Gastroesophageal sphincter (tissue), 4 donors: Measurements from ENCODE around the gene SLC24A3. TPM values are rescaled to one million over a fixed set of nuclear protein-coding genes. Genes with fewer than 3 reads are reported as not detected.

Experiments
- ATAC-seq: fragments of 150-250 bp; one replicate; pipeline ENCODE4 v1.9.1; 2016; ENCODE audit warnings: mild to moderate bottlenecking, moderate library complexity
- H3K27ac ChIP-seq, 4 donors: fragments of 200-600 bp; sonication (generic) in 3 of 4; 1 replicate in 3 of 4; 2 replicates in 1 of 4; pipeline ENCODE4 v1.5.1; 2016 to 2019
- H3K27me3 ChIP-seq: fragments of 200-600 bp; sonication (generic); one replicate; pipeline ENCODE4 v1.5.1; 2019
- H3K36me3 ChIP-seq, 2 donors: fragments of 200-600 bp; sonication (generic); one replicate each; pipeline ENCODE4 v1.5.1; 2019; ENCODE audit warnings: control low read depth in 1 of 2
- H3K4me1 ChIP-seq, 3 donors: fragments of 200-600 bp; sonication (generic); 1 replicate in 2 of 3; 2 replicates in 1 of 3; pipeline ENCODE4 v1.5.1; 2016 to 2019; ENCODE audit warnings: control low read depth in 2 of 3
- H3K4me3 ChIP-seq, 2 donors: fragments of 200-600 bp; sonication (generic); one replicate each; pipeline ENCODE4 v1.5.1; 2019; ENCODE audit warnings: mild to moderate bottlenecking in 1 of 2, moderate library complexity in 1 of 2
- H3K9me3 ChIP-seq, 3 donors: fragments of 200-600 bp; sonication (generic); one replicate each; pipeline ENCODE4 v1.5.1; 2017 to 2019; ENCODE audit warnings: control low read depth in 2 of 3
- CTCF ChIP-seq, 4 experiments: fragments of 200-600 bp in 2 of 4; fragments of 450-650 bp in 2 of 4; sonication (generic) in 1 of 4; IDR thresholded peaks; one replicate each; pipeline ENCODE4 v1.5.1; 2017 to 2019; ENCODE audit warnings: antibody characterized with exemption in 4 of 4, mild to moderate bottlenecking in 2 of 4, moderate library complexity in 2 of 4
- EP300 ChIP-seq: sonication (generic); formaldehyde crosslinking; IDR thresholded peaks from one replicate; pipeline ENCODE4 v1.6.1; 2017; ENCODE audit warnings: antibody characterized with exemption, mild to moderate bottlenecking
- POLR2A ChIP-seq, 2 donors: fragments of 450-650 bp; IDR thresholded peaks; one replicate each; pipeline ENCODE4 v1.6.1; 2017; ENCODE audit warnings: antibody characterized with exemption in 2 of 2, mild to moderate bottlenecking in 2 of 2, moderate library complexity in 1 of 2
- POLR2AphosphoS5 ChIP-seq: sonication (generic); formaldehyde crosslinking; IDR thresholded peaks from one replicate; pipeline ENCODE4 v1.6.1; 2017; ENCODE audit warnings: antibody characterized with exemption
- WGBS, 2 donors: methylation state at CpG; one replicate each; pipeline ENCODE4 v1.1.5; 2018; ENCODE audit warnings: low coverage in 1 of 2; 5-methylcytosine and 5-hydroxymethylcytosine counted together
- total RNA-seq, 4 donors: library from RNA; depleted of rRNA; stranded (reverse); fragments of >200 nt; gene quantifications; one replicate each; pipeline ENCODE4 v1.1.0, GENCODE V29; 2016

Gene SLC24A3
- total RNA-seq, 4 donors from 2014 or later, result 2.7 to 13.5 (median 5.5) TPM

- ATAC-seq, result no peak
- no peaks in the 10 kb centered on the region for H3K27me3 ChIP-seq
- TF ChIP-seq POLR2AphosphoS5, result no peak
- no peaks in the 10 kb centered on the region for H3K9me3 ChIP-seq
- H3K4me3 ChIP-seq, result no peak overlapping the region
- 81 to 87% methylated on average over 3 to 4 of the region's 4 CpGs for WGBS, 2 donors
- no peaks in the 10 kb centered on the region for H3K36me3 ChIP-seq
- no peaks in the 10 kb centered on the region for H3K4me1 ChIP-seq
- no peak overlapping the region for H3K27ac ChIP-seq
Observed at GRCh38 chr20:19408971-19409370, 196.5 kb downstream of the SLC24A3 start.

DNA sequence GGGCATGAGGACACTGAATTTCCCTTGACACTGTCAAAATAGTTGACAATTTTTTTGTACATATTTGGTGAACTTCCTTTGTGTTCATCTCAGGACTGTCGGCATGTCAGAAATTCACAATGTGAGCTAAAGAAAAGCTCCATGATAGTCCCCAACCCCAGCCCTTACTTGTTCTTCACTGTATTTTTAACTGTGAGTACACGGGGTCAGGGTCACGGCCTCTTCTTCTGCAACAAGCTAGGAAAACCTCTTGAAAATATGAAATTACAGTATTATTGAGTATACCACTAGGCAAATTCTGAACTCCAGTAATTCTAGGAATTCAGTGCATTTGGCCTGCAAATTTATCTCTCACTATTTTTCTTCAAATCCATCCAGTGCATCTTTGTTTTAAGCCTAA, 199.4 kb downstream of the SLC24A3 start:
- no peaks in the 10 kb centered on the region for H3K9me3 ChIP-seq
- H3K4me3 ChIP-seq, result no peak overlapping the region
- no peak for ATAC-seq
- TF ChIP-seq POLR2AphosphoS5 (no peak), POLR2A (IDR thresholded peaks at IDR 0.05) (no peak), EP300 (no peak), CTCF (IDR thresholded peaks at IDR 0.05) (no peak)
- no peaks in the 10 kb centered on the region for H3K4me1 ChIP-seq
- H3K36me3 ChIP-seq, result no peaks in the 10 kb centered on the region
- H3K27me3 ChIP-seq, result no peaks in the 10 kb centered on the region
- 71 to 89% methylated on average over 1 to 3 of the region's 3 CpGs for WGBS, 2 donors
- H3K27ac ChIP-seq, result no peak overlapping the region

DNA sequence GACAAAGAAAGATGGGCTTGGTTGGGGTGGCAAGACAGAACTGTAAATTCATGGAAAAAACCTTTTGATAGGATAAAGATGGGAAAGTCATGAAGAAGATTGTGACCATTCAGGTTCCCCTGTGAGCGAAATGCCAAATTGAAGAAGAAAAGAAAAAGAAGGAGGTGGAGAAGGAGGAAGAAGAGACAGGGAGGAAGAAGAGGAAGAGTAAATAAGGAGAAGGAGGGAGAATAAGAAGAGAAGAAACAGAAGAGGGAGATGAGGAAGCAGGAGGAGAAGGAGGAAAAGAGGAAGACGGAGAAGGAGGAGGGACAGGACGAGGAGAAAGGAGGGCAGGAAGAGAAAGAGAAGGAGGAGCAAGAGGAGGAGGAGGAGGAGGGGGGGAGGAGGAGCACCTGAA, 199.8 kb downstream of the SLC24A3 start:
- no peaks in the 10 kb centered on the region for H3K36me3 ChIP-seq
- 70 to 71% methylated on average over 3 of the region's 3 CpGs for WGBS, 2 donors
- no peak overlapping the region for H3K27ac ChIP-seq
- no peaks in the 10 kb centered on the region for H3K9me3 ChIP-seq
- no peak for ATAC-seq
- TF ChIP-seq POLR2A (IDR thresholded peaks at IDR 0.05) (no peak), POLR2AphosphoS5 (no peak), CTCF (IDR thresholded peaks at IDR 0.05) (no peak), EP300 (no peak)
- no peaks in the 10 kb centered on the region for H3K4me1 ChIP-seq
- H3K27me3 ChIP-seq, result no peaks in the 10 kb centered on the region
- no peak overlapping the region for H3K4me3 ChIP-seq

DNA sequence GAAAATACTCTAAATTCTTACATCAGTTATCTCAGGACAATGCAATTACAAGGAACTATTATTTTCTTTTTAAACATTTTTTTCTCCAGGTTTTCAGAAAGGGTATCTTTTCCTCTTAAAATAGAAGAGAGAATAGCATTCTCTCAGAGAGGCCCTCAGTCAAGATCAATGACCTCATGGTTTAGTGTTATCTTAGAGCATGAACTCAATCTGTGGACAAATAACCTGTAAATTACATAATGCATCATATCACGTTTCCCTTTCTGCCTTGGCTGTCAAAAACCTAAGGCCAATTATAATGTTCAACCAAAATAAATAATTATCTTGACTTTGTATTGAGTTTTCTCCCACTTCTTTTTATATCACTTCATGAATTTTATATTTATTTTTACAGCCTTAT, 202.2 kb downstream of the SLC24A3 start:
- no peaks in the 10 kb centered on the region for H3K36me3 ChIP-seq
- no peaks in the 10 kb centered on the region for H3K27me3 ChIP-seq
- no peak for ATAC-seq
- peaks cover 0 to 3% (median 0%) of the 10 kb centered on the region in 3 donors for H3K9me3 ChIP-seq
- no peak overlapping the region for H3K4me3 ChIP-seq
- no peak overlapping the region for H3K27ac ChIP-seq
- TF ChIP-seq POLR2A (IDR thresholded peaks at IDR 0.05) (no peak), POLR2AphosphoS5 (no peak), CTCF (IDR thresholded peaks at IDR 0.05) (no peak), EP300 (no peak)
- WGBS, 2 donors, result 92 to 100% methylated on average over 1 of the region's 1 CpG
- no peaks in the 10 kb centered on the region for H3K4me1 ChIP-seq

GRCh38 chr20:19415786-19416185, 203.3 kb downstream of the SLC24A3 start:
- Histone ChIP-seq H3K4me3 (no peak overlapping the region), H3K4me1 (no peaks in the 10 kb centered on the region), H3K27ac (no peak overlapping the region), H3K36me3 (no peaks in the 10 kb centered on the region), H3K27me3 (no peaks in the 10 kb centered on the region), H3K9me3 (peaks cover 0 to 3% (median 0%) of the 10 kb centered on the region in 3 donors)
- WGBS, 2 donors, result 86% methylated on average over 1 of the region's 1 CpG; no CpG with 5 or more reads in 1 of the 2 donors
- TF ChIP-seq CTCF (IDR thresholded peaks at IDR 0.05), result no peak
- no peak for ATAC-seq
